Muscle layer of colon (tissue), 2 donors: ENCODE results near the gene TBC1D16.

Experiments used
- H3K27ac ChIP-seq: one replicate; pipeline ENCODE4 v1.7.0; 2013; ENCODE audit warnings: low read depth, mild to moderate bottlenecking, low read length, moderate library complexity
- H3K27me3 ChIP-seq, 2 donors: one replicate each; pipeline ENCODE4 v1.7.0; 2013; ENCODE audit warnings: low read length in 2 of 2, mild to moderate bottlenecking in 2 of 2; ENCODE audit not compliant: insufficient read depth in 2 of 2, control insufficient read depth in 1 of 2
- H3K36me3 ChIP-seq: one replicate; pipeline ENCODE4 v1.7.0; 2013; ENCODE audit warnings: mild to moderate bottlenecking, low read length; ENCODE audit not compliant: insufficient read depth
- H3K4me1 ChIP-seq: one replicate; pipeline ENCODE4 v1.7.0; 2013; ENCODE audit warnings: mild to moderate bottlenecking, low read length; ENCODE audit not compliant: insufficient read depth
- H3K4me3 ChIP-seq, 2 donors: one replicate each; pipeline ENCODE4 v1.7.0; 2013; ENCODE audit warnings: low read length in 2 of 2, low read depth in 1 of 2, mild to moderate bottlenecking in 1 of 2, moderate library complexity in 1 of 2
- H3K9ac ChIP-seq: one replicate; pipeline ENCODE4 v1.7.0; 2013; ENCODE audit warnings: low read length
- H3K9me3 ChIP-seq: one replicate; pipeline ENCODE4 v1.7.0; 2013; ENCODE audit warnings: mild to moderate bottlenecking, low read length
- donor health status: abdominal sarcoma.
- donor health status: Adenocarcinoma of cecum.

The TBC1D16 gene

DNA sequence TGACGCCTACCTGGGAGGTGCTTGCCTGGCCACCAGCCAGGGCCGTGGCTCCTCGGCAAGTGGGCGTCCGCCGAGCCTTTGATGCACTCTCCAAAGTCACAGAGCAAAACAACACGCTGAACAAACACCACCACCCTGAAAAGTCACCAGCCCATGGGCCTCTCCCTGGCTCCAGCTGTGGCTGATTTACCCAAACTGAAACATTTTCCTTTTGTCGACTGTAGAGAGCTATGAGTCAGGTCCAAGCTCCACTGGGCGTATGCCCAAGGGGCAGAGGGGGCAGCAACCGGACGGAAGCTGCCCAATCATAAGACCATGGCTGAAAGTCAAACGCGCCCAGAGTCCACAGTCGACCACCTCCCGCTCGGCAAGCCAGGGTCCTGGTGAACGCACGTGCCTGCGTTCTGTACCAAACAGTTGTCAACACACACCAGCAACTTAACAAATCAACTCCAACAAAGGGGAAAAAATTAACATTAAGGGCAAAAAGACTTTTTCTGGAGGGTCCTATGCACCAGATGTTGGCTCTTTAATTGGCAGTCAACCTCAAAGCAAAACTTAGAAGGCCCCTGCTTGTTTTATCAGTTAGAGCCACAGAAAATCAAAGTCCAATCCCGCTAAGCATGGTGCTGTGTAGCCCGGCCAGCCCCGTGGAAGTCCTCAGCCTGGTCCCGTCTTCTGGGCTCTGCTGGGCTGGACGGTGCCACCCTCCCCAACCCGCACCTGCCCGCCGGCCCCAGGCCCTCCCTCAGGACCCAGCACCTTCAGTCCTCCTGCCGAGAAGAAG is 47.3 kb downstream of the TBC1D16 start:
- H3K36me3 ChIP-seq = no peaks in the 10 kb centered on the region
- no peak overlapping the region for H3K4me3 ChIP-seq
- peaks cover 24% of the 10 kb centered on the region for H3K4me1 ChIP-seq
- no peak overlapping the region for H3K9ac ChIP-seq
- no peaks in the 10 kb centered on the region for H3K27me3 ChIP-seq
- no peak overlapping the region for H3K27ac ChIP-seq
- H3K9me3 ChIP-seq = no peaks in the 10 kb centered on the region

DNA sequence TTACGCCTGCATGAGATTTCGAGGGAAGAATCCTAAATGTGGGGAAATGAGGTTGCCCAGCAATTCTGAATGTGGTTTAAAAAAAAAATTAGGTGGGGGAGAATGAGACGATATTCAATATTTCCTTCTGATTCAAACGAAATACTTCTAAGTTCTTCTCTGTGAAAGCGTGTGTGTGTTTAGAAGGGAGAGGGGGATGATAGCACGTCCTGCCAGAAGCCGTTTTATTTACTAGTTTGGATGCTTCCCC is 47.8 kb downstream of the TBC1D16 start:
- H3K27me3 ChIP-seq = no peaks in the 10 kb centered on the region
- no peaks in the 10 kb centered on the region for H3K36me3 ChIP-seq
- H3K4me1 ChIP-seq = peaks cover 18% of the 10 kb centered on the region
- no peak overlapping the region for H3K9ac ChIP-seq
- H3K27ac ChIP-seq = no peak overlapping the region
- H3K9me3 ChIP-seq = no peaks in the 10 kb centered on the region
- no peak overlapping the region for H3K4me3 ChIP-seq

DNA sequence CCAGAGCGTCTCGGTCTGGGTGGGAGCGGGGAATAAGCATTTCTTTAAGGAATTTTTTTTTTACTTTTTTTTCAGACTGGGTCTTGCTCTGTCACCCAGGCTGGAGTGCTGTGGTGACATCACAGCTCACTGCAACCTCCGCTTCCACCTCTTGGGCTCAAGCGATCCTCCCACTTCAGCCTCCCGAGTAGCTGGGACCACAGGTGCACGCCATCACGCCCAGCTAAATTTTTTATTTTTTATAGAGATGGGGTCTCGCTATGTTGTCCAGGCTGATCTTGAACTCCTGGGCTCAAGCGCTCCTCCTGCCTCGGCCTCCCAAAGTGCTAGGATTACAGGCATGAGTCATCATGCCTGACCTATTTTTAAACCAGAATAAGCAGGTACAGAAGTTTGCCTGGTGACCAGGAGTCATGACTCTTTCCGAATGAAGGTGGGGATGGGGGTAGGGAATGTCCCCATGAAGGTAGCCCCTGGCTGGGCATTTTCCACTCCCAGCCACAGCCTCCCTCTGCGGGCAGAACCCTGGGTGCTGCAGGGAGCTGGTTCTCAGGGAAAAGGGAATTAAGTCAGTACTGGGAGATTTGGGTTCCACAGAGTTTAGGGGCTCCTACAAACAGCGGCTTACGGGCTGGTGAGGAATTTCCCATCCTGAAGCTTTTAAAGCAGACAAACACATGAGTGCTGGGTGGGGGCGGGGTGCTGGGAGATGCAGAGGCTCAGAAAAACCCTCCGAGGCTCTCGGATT is 48.3 kb downstream of the TBC1D16 start:
- Histone ChIP-seq H3K36me3 (no peaks in the 10 kb centered on the region), H3K27me3 (no peaks in the 10 kb centered on the region), H3K4me1 (peaks cover 13% of the 10 kb centered on the region), H3K9ac (no peak overlapping the region), H3K4me3 (no peak overlapping the region), H3K9me3 (no peaks in the 10 kb centered on the region), H3K27ac (no peak overlapping the region)

DNA sequence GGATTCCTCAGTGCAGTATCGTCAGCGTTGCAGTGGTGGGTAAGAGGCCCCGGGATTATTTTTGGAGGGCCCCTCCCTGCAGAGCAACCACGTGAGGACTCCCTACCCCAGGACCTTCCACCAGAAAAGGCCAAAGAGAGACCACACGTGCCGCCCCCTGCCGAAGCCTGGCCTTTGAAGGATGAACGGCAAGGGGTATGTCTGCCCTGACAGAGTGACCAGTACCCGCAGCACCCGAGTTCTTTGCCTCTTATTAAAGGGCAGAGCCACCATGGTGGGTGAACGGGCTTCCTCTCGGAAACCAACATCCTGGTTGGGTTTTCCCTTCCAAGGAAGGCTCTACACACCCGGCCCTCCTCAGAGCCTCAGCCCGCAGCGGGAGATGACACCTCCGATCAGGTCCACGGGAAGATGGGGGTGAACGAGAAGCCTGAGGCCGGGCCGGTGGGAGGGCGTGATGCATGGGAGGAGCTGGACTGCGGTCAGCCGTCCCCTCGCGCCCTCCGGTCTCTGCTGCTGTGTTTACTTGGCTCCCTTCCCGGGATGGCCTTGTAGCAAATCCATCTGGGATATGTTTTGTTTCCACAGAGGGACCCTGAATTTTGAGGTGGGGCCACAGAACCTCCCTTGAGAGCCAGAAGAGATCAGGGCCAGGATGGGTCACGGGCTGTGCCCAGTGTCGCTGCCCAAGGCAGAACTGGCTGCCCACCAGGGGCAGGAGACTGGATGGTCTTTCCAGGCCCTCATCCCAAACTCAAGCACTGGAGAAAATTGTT is 49.1 kb downstream of the TBC1D16 start:
- Histone ChIP-seq H3K36me3 (no peaks in the 10 kb centered on the region), H3K9ac (no peak overlapping the region), H3K27ac (no peak overlapping the region), H3K4me3 (no peak overlapping the region), H3K27me3 (no peaks in the 10 kb centered on the region), H3K4me1 (peaks cover 12% of the 10 kb centered on the region), H3K9me3 (no peaks in the 10 kb centered on the region)

DNA sequence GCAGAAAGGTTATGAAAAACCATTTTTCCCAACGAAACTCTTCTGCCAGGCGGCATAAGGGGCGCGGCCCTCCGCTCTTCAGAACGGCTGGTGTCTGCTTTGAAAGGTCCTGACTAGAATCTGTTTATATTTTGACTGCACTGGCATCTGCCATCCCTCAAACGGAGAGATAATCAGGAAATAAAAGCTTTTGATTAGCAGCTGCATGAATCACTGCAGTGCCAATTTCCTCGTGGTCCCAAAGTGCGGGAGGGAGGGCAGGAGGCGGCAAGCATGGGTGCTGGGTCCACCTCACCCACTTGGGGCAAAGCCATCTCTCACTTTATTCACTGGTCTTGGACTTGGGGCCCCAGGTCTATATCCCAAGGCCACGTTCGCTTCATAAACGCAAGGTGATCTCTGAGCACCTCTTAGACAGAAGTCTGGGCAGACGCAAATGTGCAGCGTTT is 49.7 kb downstream of the TBC1D16 start:
- no peaks in the 10 kb centered on the region for H3K27me3 ChIP-seq
- H3K4me1 ChIP-seq = peaks cover 10% of the 10 kb centered on the region
- no peak overlapping the region for H3K9ac ChIP-seq
- no peak overlapping the region for H3K4me3 ChIP-seq
- H3K27ac ChIP-seq = no peak overlapping the region
- H3K9me3 ChIP-seq = no peaks in the 10 kb centered on the region
- H3K36me3 ChIP-seq = no peaks in the 10 kb centered on the region

DNA sequence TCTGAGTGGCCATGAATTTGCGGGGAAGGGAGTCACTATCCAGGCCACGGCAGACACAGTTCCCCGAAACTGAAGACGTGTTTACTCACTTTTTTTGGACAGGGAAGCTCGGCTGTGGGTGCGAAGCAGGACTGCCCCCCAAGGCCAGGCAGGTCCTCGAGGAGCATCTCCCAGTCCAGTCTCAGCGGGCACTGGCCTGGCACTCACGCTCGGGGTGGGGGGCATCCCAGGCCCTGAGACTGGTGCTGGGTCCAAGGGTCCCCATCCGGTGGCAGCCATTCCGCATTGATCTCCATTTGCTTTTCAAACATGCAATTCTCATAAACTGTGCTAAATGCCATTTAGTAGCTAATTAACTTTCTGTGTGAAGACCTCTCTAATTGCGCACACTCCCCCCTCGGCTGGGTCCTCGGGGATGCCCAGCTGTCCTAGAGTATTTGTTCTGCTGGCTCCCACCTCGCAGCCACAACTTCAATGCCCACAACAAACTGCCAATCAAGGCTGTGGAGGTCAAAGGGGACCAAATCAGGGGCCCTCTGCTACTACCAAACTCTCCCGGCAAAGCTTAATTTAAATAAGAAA is 50.2 kb downstream of the TBC1D16 start:
- Histone ChIP-seq H3K9ac (no peak overlapping the region), H3K9me3 (no peaks in the 10 kb centered on the region), H3K4me1 (peaks cover 10% of the 10 kb centered on the region), H3K27me3 (no peaks in the 10 kb centered on the region), H3K4me3 (no peak overlapping the region), H3K36me3 (no peaks in the 10 kb centered on the region), H3K27ac (no peak overlapping the region)

DNA sequence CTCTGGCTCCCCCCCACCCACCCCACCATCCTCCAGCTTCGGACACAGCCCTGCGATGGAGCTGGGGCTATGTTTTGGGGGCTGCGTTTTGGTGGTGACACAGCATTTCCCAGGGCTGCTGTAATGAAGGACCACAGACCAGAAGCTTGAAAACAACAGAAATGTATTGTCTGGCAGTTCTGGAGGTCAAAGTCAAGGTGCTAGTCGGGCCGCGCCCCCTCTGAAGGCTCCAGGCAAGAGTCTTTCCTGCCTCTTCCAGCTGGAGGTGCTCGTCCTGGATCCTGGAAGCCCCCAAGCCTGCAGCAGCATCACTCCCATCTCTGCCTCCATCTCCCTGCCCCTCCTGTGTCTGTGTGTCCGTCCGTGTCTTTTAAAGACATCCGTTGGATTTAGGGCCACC is 50.8 kb downstream of the TBC1D16 start:
- no peaks in the 10 kb centered on the region for H3K9me3 ChIP-seq
- H3K4me1 ChIP-seq = peaks cover 10% of the 10 kb centered on the region
- no peaks in the 10 kb centered on the region for H3K36me3 ChIP-seq
- no peaks in the 10 kb centered on the region for H3K27me3 ChIP-seq
- no peak overlapping the region for H3K9ac ChIP-seq
- no peak overlapping the region for H3K4me3 ChIP-seq
- no peak overlapping the region for H3K27ac ChIP-seq

DNA sequence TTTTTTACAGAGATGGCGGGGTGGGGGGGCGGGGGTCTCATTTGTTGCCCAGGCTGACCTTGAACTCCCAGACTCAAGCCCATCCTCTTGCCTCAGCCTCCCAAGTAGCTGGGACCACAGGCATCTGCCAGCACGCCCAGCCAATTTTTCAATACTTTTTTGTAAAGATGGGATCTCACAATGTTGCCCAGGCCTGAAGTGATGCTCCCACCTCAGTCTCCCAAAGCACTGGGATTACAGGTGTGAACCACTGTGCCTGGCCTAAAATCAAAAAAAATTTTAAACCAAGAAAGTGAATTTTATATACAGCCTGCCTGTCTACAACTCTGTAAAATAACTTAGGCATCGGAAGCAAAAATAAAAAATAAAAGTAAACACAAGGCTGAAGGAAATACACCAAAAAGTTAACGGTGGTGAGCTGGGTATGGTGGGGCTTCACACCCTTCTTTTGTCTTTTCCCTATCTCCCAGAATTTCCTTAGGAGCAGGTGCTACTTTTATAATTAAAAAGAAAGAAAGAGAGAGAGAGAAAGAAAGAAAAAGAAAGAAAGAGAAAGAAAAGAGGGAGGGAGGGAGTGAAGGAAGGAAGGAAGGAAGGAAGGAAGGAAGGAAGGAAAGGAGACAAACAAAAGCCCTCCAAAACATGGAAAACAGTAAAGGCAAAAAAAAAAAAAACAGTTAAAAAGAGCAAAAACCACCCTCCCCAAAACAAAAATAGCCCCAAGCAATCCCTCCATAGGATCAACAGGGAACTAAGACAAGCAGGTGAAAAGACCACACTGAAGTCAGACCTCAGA is 51.4 kb downstream of the TBC1D16 start:
- Histone ChIP-seq H3K27me3 (no peaks in the 10 kb centered on the region), H3K27ac (no peak overlapping the region), H3K4me3 (no peak overlapping the region), H3K9ac (no peak overlapping the region), H3K9me3 (no peaks in the 10 kb centered on the region), H3K4me1 (peaks cover 10% of the 10 kb centered on the region), H3K36me3 (no peaks in the 10 kb centered on the region)

DNA sequence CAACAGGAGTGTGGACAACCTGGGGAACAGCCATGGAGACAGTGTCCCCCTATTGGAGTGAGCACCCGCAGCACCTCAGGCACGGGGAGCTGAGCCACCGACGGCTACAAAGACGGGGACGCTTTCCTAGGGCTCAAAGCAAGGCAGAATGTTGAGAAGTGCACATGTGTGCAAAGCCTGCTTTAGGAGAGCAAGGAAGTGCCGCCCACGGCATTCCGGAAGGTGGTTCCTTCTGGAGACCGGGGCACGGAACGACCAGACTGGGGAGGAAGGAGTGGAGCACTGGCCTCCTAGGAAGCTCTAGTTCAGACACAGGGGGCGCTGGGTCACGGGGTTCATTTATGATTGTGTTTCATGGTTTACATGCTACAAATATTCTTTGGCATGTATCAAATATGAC is 52.2 kb downstream of the TBC1D16 start:
- Histone ChIP-seq H3K4me1 (peaks cover 10% of the 10 kb centered on the region), H3K4me3 (no peak overlapping the region), H3K36me3 (no peaks in the 10 kb centered on the region), H3K9ac (no peak overlapping the region), H3K27me3 (no peaks in the 10 kb centered on the region), H3K27ac (no peak overlapping the region), H3K9me3 (no peaks in the 10 kb centered on the region)

DNA sequence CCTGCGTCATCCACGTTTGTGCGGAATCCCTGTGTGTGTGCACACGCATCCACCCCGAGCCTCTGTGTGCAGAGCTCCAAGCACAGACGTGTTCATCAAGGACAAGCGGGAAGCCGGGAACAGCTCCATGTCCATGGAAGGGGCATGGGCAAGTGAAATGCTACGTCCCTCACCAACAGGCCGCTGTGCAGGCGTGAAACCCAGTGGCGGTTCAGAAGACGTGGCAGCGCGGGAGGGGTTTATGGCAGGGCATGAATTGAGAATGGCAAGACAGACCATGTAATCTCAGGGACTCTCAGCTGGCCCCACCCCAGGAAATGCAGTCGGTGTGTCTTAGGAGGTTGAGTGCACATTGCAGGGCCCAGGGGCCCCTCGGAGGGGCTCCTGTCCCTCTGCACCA is 52.7 kb downstream of the TBC1D16 start:
- H3K9ac ChIP-seq = no peak overlapping the region
- H3K4me1 ChIP-seq = peaks cover 10% of the 10 kb centered on the region
- H3K36me3 ChIP-seq = no peaks in the 10 kb centered on the region
- H3K27me3 ChIP-seq = no peaks in the 10 kb centered on the region
- H3K9me3 ChIP-seq = no peaks in the 10 kb centered on the region
- no peak overlapping the region for H3K4me3 ChIP-seq
- H3K27ac ChIP-seq = no peak overlapping the region

DNA sequence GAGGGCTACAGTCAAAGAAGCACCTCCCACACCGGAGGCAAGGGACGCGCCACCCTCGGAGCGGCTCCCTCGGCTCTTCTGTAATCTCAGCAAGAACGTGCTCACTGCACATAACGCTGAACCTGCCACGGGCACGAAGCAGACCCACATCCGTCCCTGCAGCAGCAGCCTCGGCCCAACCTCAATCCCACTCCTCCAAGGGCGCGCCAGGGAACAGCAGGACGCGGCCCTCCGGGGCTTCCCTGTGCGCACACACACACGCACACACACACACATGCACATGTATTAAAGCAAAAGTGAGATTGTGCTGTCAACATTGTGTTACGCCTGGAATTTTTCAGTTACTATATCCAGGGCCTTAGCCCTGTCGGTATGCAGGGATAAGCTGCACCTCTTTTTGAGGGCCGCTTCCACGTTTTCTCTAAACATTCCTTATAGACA is 54.0 kb downstream of the TBC1D16 start:
- Histone ChIP-seq H3K4me3 (no peak overlapping the region), H3K9ac (no peak overlapping the region), H3K27ac (no peak overlapping the region), H3K27me3 (no peaks in the 10 kb centered on the region), H3K9me3 (no peaks in the 10 kb centered on the region), H3K4me1 (peaks cover 6% of the 10 kb centered on the region), H3K36me3 (no peaks in the 10 kb centered on the region)
